MM.1S (cell line): Measurements from ENCODE around the gene PPP4R1.

ENCODE experiments used
- DNase-seq: peaks from one replicate; pipeline ENCODE4 v3.0.0-alpha.2; 2015
- H2AFZ ChIP-seq: fragments of 300-600 bp; sonication (generic); 2 replicates; pipeline ENCODE4 v1.6.0; 2016; ENCODE audit warnings: antibody characterized with exemption, low read length
- H3F3A ChIP-seq: fragments of 300-600 bp; sonication (generic); 2 replicates; pipeline ENCODE4 v1.6.1; 2016; ENCODE audit warnings: mild to moderate bottlenecking, antibody characterized with exemption, low read length, moderate library complexity, mixed read lengths; ENCODE audit not compliant: insufficient read depth
- H3K27ac ChIP-seq: fragments of 300-600 bp; sonication (generic); 2 replicates; pipeline ENCODE4 v1.5.1; 2016; ENCODE audit warnings: mild to moderate bottlenecking, low read length
- H3K27me3 ChIP-seq: fragments of 300-600 bp; sonication (generic); replicated peaks from 2 replicates; pipeline ENCODE4 v1.6.0; 2016; ENCODE audit warnings: low read length; ENCODE audit not compliant: insufficient read depth
- H3K36me3 ChIP-seq: fragments of 300-600 bp; sonication (generic); replicated peaks from 2 replicates; pipeline ENCODE4 v1.6.1; 2016; ENCODE audit warnings: mild to moderate bottlenecking, low read length, mixed read lengths; ENCODE audit not compliant: insufficient read depth
- H3K4me1 ChIP-seq: fragments of 300-600 bp; sonication (generic); 2 replicates; pipeline ENCODE4 v1.6.1; 2016; ENCODE audit warnings: low read length, mixed read lengths
- H3K4me2 ChIP-seq: fragments of 300-600 bp; sonication (generic); 2 replicates; pipeline ENCODE4 v1.6.0; 2016; ENCODE audit warnings: low read depth, low read length
- H3K4me3 ChIP-seq: fragments of 300-600 bp; sonication (generic); 2 replicates; pipeline ENCODE4 v1.5.1; 2016; ENCODE audit warnings: low read length, mixed read lengths
- H3K79me2 ChIP-seq: fragments of 300-600 bp; sonication (generic); 2 replicates; pipeline ENCODE4 v1.6.1; 2016; ENCODE audit warnings: mixed run types, low read length, mixed read lengths
- H3K9ac ChIP-seq: fragments of 300-600 bp; sonication (generic); 2 replicates; pipeline ENCODE4 v1.6.1; 2016; ENCODE audit warnings: low read length, mixed read lengths
- H3K9me2 ChIP-seq: fragments of 300-600 bp; sonication (generic); replicated peaks from 2 replicates; pipeline ENCODE4 v1.6.1; 2016; ENCODE audit warnings: mild to moderate bottlenecking, low read length, mixed read lengths; ENCODE audit not compliant: insufficient read depth
- H3K9me3 ChIP-seq: fragments of 300-600 bp; sonication (generic); replicated peaks from 2 replicates; pipeline ENCODE4 v1.6.1; 2016; ENCODE audit warnings: mild to moderate bottlenecking, low read length, mixed read lengths; ENCODE audit not compliant: insufficient read depth
- H4K20me1 ChIP-seq: fragments of 300-600 bp; sonication (generic); 2 replicates; pipeline ENCODE4 v1.6.1; 2016; ENCODE audit warnings: mild to moderate bottlenecking, low read length, moderate library complexity, mixed read lengths; ENCODE audit not compliant: insufficient read depth
- EZH2 ChIP-seq: fragments of 300-600 bp; sonication (generic); optimal IDR thresholded peaks from 2 replicates; pipeline ENCODE3; 2017; ENCODE audit warnings: low read depth, mild to moderate bottlenecking, antibody characterized with exemption, low read length, mixed read lengths
- EZH2phosphoT487 ChIP-seq: fragments of 300-600 bp; sonication (generic); IDR thresholded peaks from 2 replicates; pipeline ENCODE4 v1.6.1; 2018; ENCODE audit warnings: antibody characterized with exemption, low read length
- TF ChIP-seq, protein P1 (sequence below): fragments of 300-600 bp; sonication (generic); IDR thresholded peaks from 2 replicates; pipeline ENCODE4 v1.5.1; 2016; ENCODE audit warnings: antibody characterized with exemption, low read length, mixed read lengths

PPP4R1 gene

DNA sequence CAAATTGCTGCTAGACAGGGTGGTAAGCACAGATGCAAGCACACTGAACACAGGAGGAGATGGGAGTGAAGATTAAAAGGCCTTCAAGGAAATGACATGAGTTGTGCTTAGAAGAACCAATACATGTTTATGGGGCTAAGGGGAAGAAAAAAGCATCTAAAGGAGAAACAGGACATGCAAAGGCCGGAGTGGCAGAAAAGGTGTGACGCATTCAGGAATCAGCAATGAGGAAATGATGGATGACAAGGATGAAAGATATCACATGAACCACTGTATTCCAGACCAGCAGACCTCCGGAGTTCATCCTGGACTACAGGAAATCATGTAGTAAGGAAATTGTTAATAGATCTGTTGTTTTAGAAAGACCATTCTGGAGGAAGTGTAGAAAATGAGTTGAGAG, 42.8 kb downstream of the PPP4R1 start:
- no peak for DNase-seq
- H3F3A ChIP-seq: no peaks in the 10 kb centered on the region
- no peak overlapping the region for H3K4me3 ChIP-seq
- no peak overlapping the region for H3K4me2 ChIP-seq
- no peaks in the 10 kb centered on the region for H4K20me1 ChIP-seq
- H3K9me3 ChIP-seq: no peaks in the 10 kb centered on the region
- H3K27me3 ChIP-seq: no peaks in the 10 kb centered on the region
- H3K4me1 ChIP-seq: no peaks in the 10 kb centered on the region
- no peaks in the 10 kb centered on the region; the same call in 1 of the 2 replicates for H3K36me3 ChIP-seq
- no peak overlapping the region for H2AFZ ChIP-seq
- TF ChIP-seq EZH2 (no peak), EZH2phosphoT487 (no peak)
- TF ChIP-seq, protein P1, sequence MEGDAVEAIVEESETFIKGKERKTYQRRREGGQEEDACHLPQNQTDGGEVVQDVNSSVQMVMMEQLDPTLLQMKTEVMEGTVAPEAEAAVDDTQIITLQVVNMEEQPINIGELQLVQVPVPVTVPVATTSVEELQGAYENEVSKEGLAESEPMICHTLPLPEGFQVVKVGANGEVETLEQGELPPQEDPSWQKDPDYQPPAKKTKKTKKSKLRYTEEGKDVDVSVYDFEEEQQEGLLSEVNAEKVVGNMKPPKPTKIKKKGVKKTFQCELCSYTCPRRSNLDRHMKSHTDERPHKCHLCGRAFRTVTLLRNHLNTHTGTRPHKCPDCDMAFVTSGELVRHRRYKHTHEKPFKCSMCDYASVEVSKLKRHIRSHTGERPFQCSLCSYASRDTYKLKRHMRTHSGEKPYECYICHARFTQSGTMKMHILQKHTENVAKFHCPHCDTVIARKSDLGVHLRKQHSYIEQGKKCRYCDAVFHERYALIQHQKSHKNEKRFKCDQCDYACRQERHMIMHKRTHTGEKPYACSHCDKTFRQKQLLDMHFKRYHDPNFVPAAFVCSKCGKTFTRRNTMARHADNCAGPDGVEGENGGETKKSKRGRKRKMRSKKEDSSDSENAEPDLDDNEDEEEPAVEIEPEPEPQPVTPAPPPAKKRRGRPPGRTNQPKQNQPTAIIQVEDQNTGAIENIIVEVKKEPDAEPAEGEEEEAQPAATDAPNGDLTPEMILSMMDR: no peak
- H3K9me2 ChIP-seq: no peaks in the 10 kb centered on the region
- no peak overlapping the region for H3K9ac ChIP-seq
- H3K27ac ChIP-seq: no peak overlapping the region
- H3K79me2 ChIP-seq: no peaks in the 10 kb centered on the region

DNA sequence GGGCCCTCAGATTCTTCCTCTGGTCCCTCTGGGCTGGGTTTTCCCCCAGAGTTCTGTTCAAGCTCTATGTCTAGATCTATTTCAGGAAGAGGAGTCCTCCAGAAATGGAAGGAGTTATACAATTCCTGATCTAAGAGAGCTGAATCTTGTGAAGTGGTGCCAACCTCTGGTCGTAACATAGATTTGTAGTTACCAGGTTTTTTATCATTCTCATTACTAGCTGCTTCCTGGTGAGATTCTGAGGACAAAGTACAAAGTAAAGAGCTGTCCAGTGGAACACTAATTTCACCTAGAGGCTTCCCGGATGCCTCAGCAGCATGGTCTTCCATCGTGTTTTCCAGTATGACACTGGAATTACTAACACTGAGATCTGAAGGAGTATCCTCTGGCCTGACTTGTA, 44.1 kb downstream of the PPP4R1 start:
- no peaks in the 10 kb centered on the region for H3F3A ChIP-seq
- no peak overlapping the region for H2AFZ ChIP-seq
- no peak overlapping the region for H3K27ac ChIP-seq
- H3K4me2 ChIP-seq: no peak overlapping the region
- no peaks in the 10 kb centered on the region; the same call in 1 of the 2 replicates for H3K36me3 ChIP-seq
- no peak for TF ChIP-seq EZH2
- TF ChIP-seq EZH2phosphoT487: no peak
- TF ChIP-seq, protein P1: no peak
- no peaks in the 10 kb centered on the region for H3K4me1 ChIP-seq
- H3K9me3 ChIP-seq: no peaks in the 10 kb centered on the region
- no peaks in the 10 kb centered on the region for H3K9me2 ChIP-seq
- no peaks in the 10 kb centered on the region for H3K79me2 ChIP-seq
- H3K9ac ChIP-seq: no peak overlapping the region
- no peaks in the 10 kb centered on the region for H4K20me1 ChIP-seq
- no peak for DNase-seq
- H3K27me3 ChIP-seq: no peaks in the 10 kb centered on the region
- no peak overlapping the region for H3K4me3 ChIP-seq

DNA sequence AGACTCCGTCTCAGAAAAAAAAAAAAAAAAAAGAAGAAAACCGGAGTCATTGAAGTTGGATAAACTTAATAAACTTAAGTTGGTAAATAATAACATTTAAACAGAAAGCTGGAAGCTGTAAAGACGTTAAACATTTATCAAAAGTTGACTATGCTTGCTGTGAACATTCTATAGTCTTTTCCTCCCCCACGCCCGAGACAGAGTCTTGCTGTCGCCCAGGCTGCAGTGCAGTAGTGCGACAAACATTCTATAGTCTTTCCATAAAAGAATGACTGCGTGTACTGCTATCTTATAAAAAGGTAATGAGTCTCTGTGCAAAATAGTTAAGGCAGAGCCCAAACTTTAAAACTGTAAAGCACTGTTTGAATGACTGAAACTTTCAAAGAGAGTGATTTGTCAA, 45.2 kb downstream of the PPP4R1 start:
- Histone ChIP-seq H3K79me2 (no peaks in the 10 kb centered on the region), H2AFZ (no peak overlapping the region), H3K36me3 (no peaks in the 10 kb centered on the region; the same call in 1 of the 2 replicates), H3K9ac (no peak overlapping the region), H4K20me1 (no peaks in the 10 kb centered on the region), H3K9me3 (no peaks in the 10 kb centered on the region), H3F3A (no peaks in the 10 kb centered on the region), H3K4me3 (no peak overlapping the region), H3K4me2 (no peak overlapping the region), H3K27ac (no peak overlapping the region), H3K27me3 (no peaks in the 10 kb centered on the region), H3K4me1 (no peaks in the 10 kb centered on the region), H3K9me2 (no peaks in the 10 kb centered on the region)
- DNase-seq: no peak
- TF ChIP-seq, protein P1: no peak
- TF ChIP-seq EZH2: no peak
- TF ChIP-seq EZH2phosphoT487: no peak

DNA sequence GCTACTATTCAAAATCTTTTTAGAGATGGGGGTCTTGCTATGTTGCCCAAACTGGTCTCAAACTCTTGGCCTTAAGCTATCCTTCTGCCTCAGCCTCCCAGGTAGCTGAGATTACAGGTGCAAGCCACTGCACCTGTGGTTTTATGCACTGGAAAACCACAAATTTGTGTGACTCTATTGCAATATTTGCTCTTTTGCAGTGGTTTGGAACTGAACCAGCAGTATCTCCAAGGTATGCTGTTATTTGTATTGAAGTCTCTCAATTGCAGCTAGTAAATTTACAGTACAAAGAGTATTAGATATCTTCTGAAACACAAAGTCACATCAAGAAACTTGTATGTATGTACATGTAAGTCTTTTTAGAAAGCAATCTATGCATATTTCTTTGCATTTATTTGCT, 46.2 kb downstream of the PPP4R1 start:
- H3K4me1 ChIP-seq: no peaks in the 10 kb centered on the region
- TF ChIP-seq EZH2phosphoT487 (no peak), EZH2 (no peak)
- TF ChIP-seq, protein P1: no peak
- H3K9ac ChIP-seq: no peak overlapping the region
- no peak overlapping the region for H3K4me2 ChIP-seq
- DNase-seq: no peak
- H3K27ac ChIP-seq: no peak overlapping the region
- no peaks in the 10 kb centered on the region for H3K27me3 ChIP-seq
- H3F3A ChIP-seq: no peaks in the 10 kb centered on the region
- H3K9me3 ChIP-seq: no peaks in the 10 kb centered on the region
- no peaks in the 10 kb centered on the region for H3K79me2 ChIP-seq
- no peaks in the 10 kb centered on the region for H3K9me2 ChIP-seq
- H3K4me3 ChIP-seq: no peak overlapping the region
- H4K20me1 ChIP-seq: no peaks in the 10 kb centered on the region
- H3K36me3 ChIP-seq: no peaks in the 10 kb centered on the region; the same call in 1 of the 2 replicates
- no peak overlapping the region for H2AFZ ChIP-seq
